GM19193 (cell line): ENCODE data around the gene URB1.

Experiments
- POLR2A ChIP-seq: IDR thresholded peaks from 4 replicates; pipeline ENCODE4 v1.6.1; 2011; ENCODE audit not compliant: insufficient read depth, insufficient read length; ENCODE audit errors: extremely low read depth

The URB1 gene

DNA sequence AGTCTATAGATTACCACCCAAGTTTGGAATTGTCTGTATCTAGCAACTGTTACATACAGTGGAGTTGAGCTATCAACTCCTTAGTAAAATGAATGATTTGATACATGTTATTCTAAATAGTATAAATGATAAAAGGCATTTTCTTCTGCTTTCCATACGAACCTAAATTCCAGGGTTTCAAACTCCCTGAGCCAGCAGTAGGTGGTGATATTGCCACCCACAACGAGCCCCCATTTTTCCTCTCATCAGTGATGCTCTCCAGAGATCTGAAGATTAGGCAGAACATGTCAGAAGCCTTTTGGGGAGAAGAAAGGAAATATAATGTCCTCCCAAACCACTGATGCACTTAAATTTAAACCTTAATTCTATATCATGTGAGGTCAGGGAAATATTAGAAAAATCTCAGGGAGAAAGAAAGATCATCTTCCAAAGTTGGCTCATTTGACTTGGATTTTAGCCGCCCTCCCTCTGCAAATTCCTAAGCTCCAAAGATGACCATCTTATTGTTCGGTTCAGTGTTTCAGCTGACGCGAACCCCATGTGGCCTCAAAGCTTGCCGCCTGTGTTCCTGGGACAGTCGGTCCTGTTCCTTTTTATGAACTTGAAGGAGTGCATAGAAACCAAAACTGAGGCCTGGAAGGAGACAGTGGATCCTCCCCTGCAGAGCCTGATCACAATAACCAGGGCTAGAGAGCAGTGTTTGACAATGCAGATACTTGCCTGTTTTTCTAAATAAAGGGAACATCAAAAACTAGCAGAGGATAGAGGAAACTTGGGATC is 22.0 kb upstream of the URB1 start:
- no peak for TF ChIP-seq POLR2A

GRCh38 chr21:32413697-32414578 is 21.1 kb upstream of the URB1 start:
- no peak for TF ChIP-seq POLR2A

GRCh38 chr21:32413015-32413504 is 20.2 kb upstream of the URB1 start:
- no peak for TF ChIP-seq POLR2A

- TF ChIP-seq POLR2A = no peak
These were observed 19.6 kb upstream of the URB1 start, which contains the start of gene EVA1C for GRCh38 chr21:32412162-32413014. TSS of gene EVA1C (plus strand) at chr21:32412706. CDS start at chr21:32412854, 148 bp downstream.

GRCh38 chr21:32411350-32412161 is 18.7 kb upstream of the URB1 start:
- TF ChIP-seq POLR2A = no peak

GRCh38 chr21:32410916-32411315 is 18.1 kb upstream of the URB1 start:
- no peak for TF ChIP-seq POLR2A

- no peak for TF ChIP-seq POLR2A
These were observed 17.5 kb upstream of the URB1 start for GRCh38 chr21:32410291-32410690.

DNA sequence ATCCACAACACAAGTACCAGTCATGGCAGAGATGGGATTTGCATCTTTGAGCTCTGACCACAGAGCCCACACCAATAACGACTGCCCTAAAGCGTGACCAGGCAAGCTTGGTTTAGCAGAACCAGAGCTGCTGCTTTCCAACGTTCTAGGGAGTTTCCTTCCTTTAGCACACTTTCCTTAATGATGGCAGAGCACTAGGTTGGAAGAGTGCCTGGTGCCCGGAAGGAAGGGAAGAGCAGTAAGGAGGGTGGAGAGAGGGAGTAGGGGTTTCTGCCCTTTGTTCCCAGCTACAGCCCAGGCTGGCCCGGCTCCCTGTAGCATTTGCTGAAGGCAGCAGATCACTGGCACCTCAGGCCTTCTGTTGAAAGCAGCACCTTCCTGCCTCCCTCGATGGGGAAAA is 13.6 kb upstream of the URB1 start:
- TF ChIP-seq POLR2A = no peak

- TF ChIP-seq POLR2A = no peak
These were observed 10.5 kb upstream of the URB1 start for GRCh38 chr21:32403201-32403777.

GRCh38 chr21:32393677-32394001 is 827 bp upstream of the URB1 start:
- no peak for TF ChIP-seq POLR2A

- TF ChIP-seq POLR2A = no peak
These were observed 423 bp downstream of the URB1 start for GRCh38 chr21:32392299-32392879.

- TF ChIP-seq POLR2A = no peak
These were observed 1.1 kb downstream of the URB1 start for GRCh38 chr21:32391755-32392154.

GRCh38 chr21:32389337-32390015 is 3.3 kb downstream of the URB1 start:
- no peak for TF ChIP-seq POLR2A
